Measurements from ENCODE around the gene SLC22A23. TPM values are rescaled to one million over a fixed set of nuclear protein-coding genes. Genes with fewer than 3 reads are reported as not detected.

Gene SLC22A23
- total RNA-seq, 1 experiment from 2014 or later, result 38.2 TPM

- no peaks in the 10 kb centered on the region for H3K36me3 Mint-ChIP-seq
- H3K27ac Mint-ChIP-seq, result no peak overlapping the region
- H3K4me3 Mint-ChIP-seq, result peak overlapping the region; percentile 89
- ChIA-PET CTCF (interaction anchor here (0.9 to 5.2 kb wide), 6 partner anchors 8 to 75 kb away, joined by 3 to 65 read pairs (median 6); partner anchors contain the start of genes PSMG4 and TUBB2A), POLR2A (interaction anchor here (1.1 kb wide), 1 partner anchor 23 kb away, joined by 4 read pairs; no protein-coding TSS in a partner anchor)
- ATAC-seq (0 out of 2 replicates have a peak, but pooled peaks have one; percentile 1), DNase-seq (ENCODE audit: low spot score) (no peak)
- peaks cover 50% of the 10 kb centered on the region for H3K4me1 Mint-ChIP-seq
- peaks cover 23% of the 10 kb centered on the region for H3K27me3 Mint-ChIP-seq (ENCODE audit: low read depth)
- TF ChIP-seq NFYB (CRISPR knock-in tag; conservative IDR thresholded peaks at IDR 0.05; ENCODE audit: low read depth) (no peak), TEAD4 (CRISPR knock-in tag; IDR thresholded peaks at IDR 0.05) (0 out of 2 replicates have a peak, but pooled peaks have one; percentile 47), ZNF263 (CRISPR knock-in tag; IDR thresholded peaks at IDR 0.05; ENCODE audit: low read depth) (no peak)
- TF ChIP-seq, protein P1, sequence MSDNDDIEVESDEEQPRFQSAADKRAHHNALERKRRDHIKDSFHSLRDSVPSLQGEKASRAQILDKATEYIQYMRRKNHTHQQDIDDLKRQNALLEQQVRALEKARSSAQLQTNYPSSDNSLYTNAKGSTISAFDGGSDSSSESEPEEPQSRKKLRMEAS (CRISPR knock-in tag; IDR thresholded peaks at IDR 0.05), result 0 out of 2 replicates have a peak, but pooled peaks have one; percentile 18
- H3K9me3 Mint-ChIP-seq, result no peaks in the 10 kb centered on the region
Measured at GRCh38 chr6:3232017-3232945, 224.6 kb downstream of the SLC22A23 start.

GRCh38 chr6:3231247-3232016, 225.4 kb downstream of the SLC22A23 start:
- H3K9me3 Mint-ChIP-seq, result no peaks in the 10 kb centered on the region
- 0 out of 2 replicates have a peak, but pooled peaks cover 2% of the 10 kb centered on the region for H3K36me3 Mint-ChIP-seq
- peaks cover 51% of the 10 kb centered on the region for H3K4me1 Mint-ChIP-seq
- peak; percentile 70 for DNase-seq (ENCODE audit: low spot score)
- H3K4me3 Mint-ChIP-seq, result peak overlapping the region; percentile 89
- H3K27ac Mint-ChIP-seq, result peak overlapping the region; percentile 46
- peak; percentile 10 for ATAC-seq
- POLR2A ChIA-PET, result interaction anchor here (0.6 to 3.1 kb wide), 3 partner anchors 22 to 73 kb away, joined by 3 to 24 read pairs (median 4); partner anchors contain the start of gene TUBB2A
- H3K27me3 Mint-ChIP-seq (ENCODE audit: low read depth), result peaks cover 23% of the 10 kb centered on the region
- CTCF ChIA-PET, result interaction anchor here (0.8 to 5.2 kb wide), 8 partner anchors 9 to 74 kb away, joined by 3 to 65 read pairs (median 6); partner anchors contain the start of genes PSMG4 and TUBB2A
- TF ChIP-seq ARID4B (CRISPR knock-in tag; IDR thresholded peaks at IDR 0.05; ENCODE audit: borderline replicate concordance) (peak; percentile 64), SOX15 (CRISPR knock-in tag; IDR thresholded peaks at IDR 0.05) (no peak), FOXP1 (CRISPR knock-in tag; IDR thresholded peaks at IDR 0.05; ENCODE audit: borderline replicate concordance) (peak; percentile 56; the same call in 1 of the 2 replicates), TEAD1 (CRISPR knock-in tag; IDR thresholded peaks at IDR 0.05) (peak; percentile 75; the same call in 1 of the 2 replicates), ZNF281 (CRISPR knock-in tag; IDR thresholded peaks at IDR 0.05) (peak; percentile 98), ZNF138 (CRISPR knock-in tag; conservative IDR thresholded peaks at IDR 0.05) (no peak), CBFB (CRISPR knock-in tag; IDR thresholded peaks at IDR 0.05; ENCODE audit: low read depth) (no peak), HMGXB4 (CRISPR knock-in tag; IDR thresholded peaks at IDR 0.05) (0 out of 2 replicates have a peak, but pooled peaks have one; percentile 30), ELF4 (CRISPR knock-in tag; IDR thresholded peaks at IDR 0.05; ENCODE audit: low read depth) (no peak), IRF1 (CRISPR knock-in tag; IDR thresholded peaks at IDR 0.05) (no peak)
- TF ChIP-seq, protein P2, sequence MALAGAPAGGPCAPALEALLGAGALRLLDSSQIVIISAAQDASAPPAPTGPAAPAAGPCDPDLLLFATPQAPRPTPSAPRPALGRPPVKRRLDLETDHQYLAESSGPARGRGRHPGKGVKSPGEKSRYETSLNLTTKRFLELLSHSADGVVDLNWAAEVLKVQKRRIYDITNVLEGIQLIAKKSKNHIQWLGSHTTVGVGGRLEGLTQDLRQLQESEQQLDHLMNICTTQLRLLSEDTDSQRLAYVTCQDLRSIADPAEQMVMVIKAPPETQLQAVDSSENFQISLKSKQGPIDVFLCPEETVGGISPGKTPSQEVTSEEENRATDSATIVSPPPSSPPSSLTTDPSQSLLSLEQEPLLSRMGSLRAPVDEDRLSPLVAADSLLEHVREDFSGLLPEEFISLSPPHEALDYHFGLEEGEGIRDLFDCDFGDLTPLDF (CRISPR knock-in tag; IDR thresholded peaks at IDR 0.05), result 0 out of 2 replicates have a peak, but pooled peaks have one; percentile 56
- TF ChIP-seq, protein P3, sequence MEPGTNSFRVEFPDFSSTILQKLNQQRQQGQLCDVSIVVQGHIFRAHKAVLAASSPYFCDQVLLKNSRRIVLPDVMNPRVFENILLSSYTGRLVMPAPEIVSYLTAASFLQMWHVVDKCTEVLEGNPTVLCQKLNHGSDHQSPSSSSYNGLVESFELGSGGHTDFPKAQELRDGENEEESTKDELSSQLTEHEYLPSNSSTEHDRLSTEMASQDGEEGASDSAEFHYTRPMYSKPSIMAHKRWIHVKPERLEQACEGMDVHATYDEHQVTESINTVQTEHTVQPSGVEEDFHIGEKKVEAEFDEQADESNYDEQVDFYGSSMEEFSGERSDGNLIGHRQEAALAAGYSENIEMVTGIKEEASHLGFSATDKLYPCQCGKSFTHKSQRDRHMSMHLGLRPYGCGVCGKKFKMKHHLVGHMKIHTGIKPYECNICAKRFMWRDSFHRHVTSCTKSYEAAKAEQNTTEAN (CRISPR knock-in tag; IDR thresholded peaks at IDR 0.05), result peak; percentile 81; the same call in 1 of the 2 replicates
